LNCAP (cell line): ENCODE data around the gene AK8.

ENCODE experiments used
- CTCF ChIP-seq: fragments of 450-650 bp; IDR thresholded peaks from 2 replicates; pipeline ENCODE4 v1.5.1; 2017; ENCODE audit warnings: mild to moderate bottlenecking

AK8 gene

GRCh38 chr9:132806306-132806705, 71.8 kb downstream of the AK8 start:
- TF ChIP-seq CTCF: no peak

- TF ChIP-seq CTCF: no peak
Measured at GRCh38 chr9:132804576-132805295, 73.3 kb downstream of the AK8 start.

GRCh38 chr9:132802121-132802795, 75.8 kb downstream of the AK8 start:
- no peak for TF ChIP-seq CTCF

GRCh38 chr9:132801659-132802058, 76.4 kb downstream of the AK8 start:
- no peak for TF ChIP-seq CTCF

GRCh38 chr9:132800038-132800648, 77.9 kb downstream of the AK8 start:
- TF ChIP-seq CTCF: peak; percentile 89

GRCh38 chr9:132798817-132799790, 79.0 kb downstream of the AK8 start:
- TF ChIP-seq CTCF: 0 out of 2 replicates have a peak, but pooled peaks have one; percentile 20
